H1 (cell line): ENCODE data around the gene USH1G. TPM values are rescaled to one million over a fixed set of nuclear protein-coding genes. Genes with fewer than 3 reads are reported as not detected.

ENCODE experiments used
- CTCF ChIA-PET: fragments of 300-600 bp; sonication (Branson Sonifier 250); formaldehyde crosslinking; loops from one replicate; lab custom pipeline; 2021; ENCODE audit not compliant: partially characterized antibody; lab: Charles Lee
- POLR2A ChIA-PET: fragments of 300-600 bp; sonication (Branson Sonifier 250); formaldehyde crosslinking; loops from one replicate; lab custom pipeline; 2021; ENCODE audit warnings: inconsistent platforms; ENCODE audit not compliant: partially characterized antibody; lab: Charles Lee
- DNase-seq, 2 experiments: peaks; one replicate each; pipeline versions ENCODE4 v3.0.0 to v3.0.0-alpha.2; 2010 to 2022; ENCODE audit warnings: low spot score in 2 of 2, low read depth in 1 of 2, mixed read lengths in 1 of 2
- FAIRE-seq: peaks from 2 replicates; lab custom pipeline; 2011; peaks lifted over from hg19 to GRCh38; lab: Jason Lieb, UNC
- H2AFZ ChIP-seq: 2 replicates; pipeline ENCODE4 v1.8.1; 2012; ENCODE audit warnings: low read length, inconsistent platforms
- H2AK5ac ChIP-seq: 2 replicates; pipeline ENCODE4 v1.6.1; 2013; ENCODE audit warnings: low read depth, low read length
- H2BK120ac ChIP-seq: replicated peaks from 2 replicates; pipeline ENCODE3; 2013; ENCODE audit warnings: low read depth, low read length, inconsistent platforms
- H2BK12ac ChIP-seq: 2 replicates; pipeline ENCODE4 v1.6.1; 2013; ENCODE audit warnings: low read depth, low read length
- H2BK15ac ChIP-seq: 2 replicates; pipeline ENCODE4 v1.6.1; 2013; ENCODE audit warnings: low read length
- H2BK20ac ChIP-seq: 2 replicates; pipeline ENCODE4 v1.6.1; 2013; ENCODE audit warnings: low read length
- H2BK5ac ChIP-seq: 2 replicates; pipeline ENCODE4 v1.6.1; 2013; ENCODE audit warnings: low read depth, low read length
- H3K14ac ChIP-seq: 2 replicates; pipeline ENCODE4 v1.6.1; 2013; ENCODE audit warnings: inconsistent platforms; ENCODE audit not compliant: insufficient read length
- H3K18ac ChIP-seq: 2 replicates; pipeline ENCODE4 v1.6.1; 2013; ENCODE audit warnings: low read length; ENCODE audit errors: extremely low read depth
- H3K23ac ChIP-seq: 2 replicates; pipeline ENCODE4 v1.6.1; 2013; ENCODE audit warnings: inconsistent platforms; ENCODE audit not compliant: insufficient read length
- H3K23me2 ChIP-seq: 2 replicates; pipeline ENCODE4 v1.6.1; 2013; ENCODE audit warnings: low read depth, low read length
- H3K27ac ChIP-seq: 2 replicates; pipeline ENCODE4 v1.6.1; 2011; ENCODE audit warnings: low read depth, low read length, inconsistent platforms
- H3K27me3 ChIP-seq, 4 experiments: replicated peaks in 1 of 4; 1 replicate in 1 of 4; 2 replicates in 3 of 4; pipeline versions ENCODE4 v1.6.1 to v1.8.1; 2011 to 2013; ENCODE audit warnings: low read length in 3 of 4, mild to moderate bottlenecking in 3 of 4, inconsistent platforms in 2 of 4, mixed read lengths in 2 of 4, moderate library complexity in 1 of 4; ENCODE audit not compliant: control insufficient read depth in 3 of 4, insufficient read depth in 3 of 4; ENCODE audit errors: extremely low read depth in 1 of 4
- H3K36me3 ChIP-seq, 4 experiments: 2 replicates each; pipeline versions ENCODE4 v1.6.1 to v1.8.1; 2011 to 2013; ENCODE audit warnings: mild to moderate bottlenecking in 4 of 4, low read length in 3 of 4, moderate library complexity in 2 of 4, control low read depth in 1 of 4, inconsistent platforms in 1 of 4; ENCODE audit not compliant: insufficient read depth in 4 of 4, control insufficient read depth in 2 of 4
- H3K4ac ChIP-seq: replicated peaks from 2 replicates; pipeline ENCODE3; 2013; ENCODE audit warnings: low read length, low read depth, mixed read lengths, inconsistent platforms; ENCODE audit not compliant: insufficient read length
- H3K4me1 ChIP-seq, 4 experiments: replicated peaks in 1 of 4; 1 replicate in 1 of 4; 2 replicates in 3 of 4; pipeline versions ENCODE4 v1.6.1 to v1.8.1; 2011 to 2013; ENCODE audit warnings: low read length in 3 of 4, inconsistent platforms in 2 of 4, mixed read lengths in 1 of 4; ENCODE audit not compliant: insufficient read depth in 4 of 4, control insufficient read depth in 3 of 4
- H3K4me2 ChIP-seq, 2 experiments: 2 replicates each; pipeline versions ENCODE4 v1.6.1 to v1.8.1; 2011 to 2013; ENCODE audit warnings: low read depth in 2 of 2, low read length in 2 of 2, control low read depth in 1 of 2, inconsistent platforms in 1 of 2, mild to moderate bottlenecking in 1 of 2; ENCODE audit not compliant: insufficient read depth in 1 of 2
- H3K4me3 ChIP-seq, 4 experiments: fragments of 200-600, 300-600 bp in 1 of 4; sonication (generic), shearing (Covaris generic), sonication (Bioruptor Twin) in 1 of 4; 2 replicates each; pipeline versions ENCODE4 v1.5.1 to v1.8.1; 2011 to 2016; ENCODE audit warnings: low read length in 4 of 4, low read depth in 3 of 4, control low read depth in 2 of 4, inconsistent platforms in 2 of 4, mild to moderate bottlenecking in 2 of 4, mixed read lengths in 1 of 4, moderate library complexity in 1 of 4; ENCODE audit not compliant: insufficient read depth in 2 of 4; ENCODE audit errors: extremely low read depth in 1 of 4
- H3K56ac ChIP-seq: replicated peaks from 2 replicates; pipeline ENCODE3; 2013; ENCODE audit warnings: low read depth, mild to moderate bottlenecking, mixed read lengths, low read length, inconsistent platforms; ENCODE audit not compliant: insufficient read length
- H3K79me1 ChIP-seq: 2 replicates; pipeline ENCODE4 v1.6.1; 2013; ENCODE audit warnings: low read depth, low read length, control low read depth
- H3K79me2 ChIP-seq, 2 experiments: 2 replicates each; pipeline versions ENCODE4 v1.6.1 to v1.8.1; 2012 to 2013; ENCODE audit warnings: low read length in 2 of 2, mild to moderate bottlenecking in 2 of 2, inconsistent platforms in 1 of 2; ENCODE audit not compliant: insufficient read depth in 2 of 2, control insufficient read depth in 1 of 2
- H3K9ac ChIP-seq, 4 experiments: replicated peaks in 1 of 4; 1 replicate in 1 of 4; 2 replicates in 3 of 4; pipeline versions ENCODE4 v1.6.1 to v1.8.1; 2011 to 2013; ENCODE audit warnings: low read depth in 3 of 4, low read length in 3 of 4, control low read depth in 2 of 4, mild to moderate bottlenecking in 2 of 4, moderate library complexity in 2 of 4, inconsistent platforms in 1 of 4; ENCODE audit errors: extremely low read depth in 1 of 4
- H3K9me3 ChIP-seq, 2 experiments: 2 replicates each; pipeline versions ENCODE4 v1.6.1 to v1.8.1; 2012 to 2013; ENCODE audit warnings: mild to moderate bottlenecking in 2 of 2, moderate library complexity in 2 of 2, control low read depth in 1 of 2, inconsistent platforms in 1 of 2, low read depth in 1 of 2, low read length in 1 of 2, mixed read lengths in 1 of 2; ENCODE audit not compliant: insufficient read depth in 2 of 2
- H4K20me1 ChIP-seq, 2 experiments: replicated peaks in 1 of 2; 2 replicates each; pipeline versions ENCODE3 to v1.8.1; 2011 to 2013; ENCODE audit warnings: inconsistent platforms in 2 of 2, low read length in 2 of 2, mild to moderate bottlenecking in 1 of 2; ENCODE audit not compliant: insufficient read depth in 2 of 2, control insufficient read depth in 1 of 2
- H4K5ac ChIP-seq: 2 replicates; pipeline ENCODE4 v1.6.1; 2013; ENCODE audit warnings: low read length, low read depth, mixed read lengths, inconsistent platforms; ENCODE audit not compliant: insufficient read length
- H4K8ac ChIP-seq: 2 replicates; pipeline ENCODE4 v1.8.0; 2013; ENCODE audit warnings: mild to moderate bottlenecking, moderate library complexity, low read length, inconsistent platforms; ENCODE audit not compliant: insufficient read depth; ENCODE audit errors: extremely low read depth
- H4K91ac ChIP-seq: replicated peaks from 2 replicates; pipeline ENCODE3; 2013; ENCODE audit warnings: low read length, mixed read lengths, inconsistent platforms; ENCODE audit not compliant: insufficient read length
- EP300 ChIP-seq, 2 experiments: IDR thresholded peaks; 1 replicate in 1 of 2; 2 replicates in 1 of 2; pipeline ENCODE4 v1.6.1; 2011 to 2012; ENCODE audit warnings: low read depth in 2 of 2, low read length in 2 of 2, mild to moderate bottlenecking in 2 of 2, borderline replicate concordance in 1 of 2, inconsistent platforms in 1 of 2, moderate library complexity in 1 of 2
- SIRT6 ChIP-seq: IDR thresholded peaks from one replicate; pipeline ENCODE4 v1.7.1; 2012; ENCODE audit warnings: low read length, inconsistent platforms
- SP4 ChIP-seq: IDR thresholded peaks from 2 replicates; pipeline ENCODE4 v1.6.1; 2012; ENCODE audit warnings: low read length, inconsistent platforms
- TAF7 ChIP-seq: optimal IDR thresholded peaks from 2 replicates; pipeline ENCODE3; 2011; ENCODE audit warnings: low read depth, mild to moderate bottlenecking, inconsistent platforms, low read length, moderate library complexity, borderline replicate concordance
- WGBS, 2 experiments: shearing (Covaris generic) in 1 of 2; methylation state at CpG; one replicate each; pipeline versions ENCODE4 v1.1.6 to v1.1.7; 2013 to 2015; ENCODE audit warnings: low lambda C conversion rate in 2 of 2, mixed read lengths in 2 of 2, inconsistent platforms in 1 of 2, low coverage in 1 of 2, missing lambda C conversion rate in 1 of 2; ENCODE audit not compliant: insufficient replicate concordance in 2 of 2, insufficient coverage in 1 of 2, insufficient read length in 1 of 2; ENCODE audit errors: extremely low coverage in 1 of 2, missing lambda C conversion rate in 1 of 2; 5-methylcytosine and 5-hydroxymethylcytosine counted together
- polyA plus RNA-seq, 7 experiments: library from polyadenylated mRNA; depleted of rRNA in 3 of 7; stranded (reverse) in 5 of 7; unstranded in 2 of 7; fragments of >200 nt in 5 of 7; fragments of 200-250 nt in 2 of 7; gene quantifications; 1 replicate in 5 of 7; 2 replicates in 1 of 7; 4 replicates in 1 of 7; pipeline versions ENCODE4 v1.2.1 to v1.2.3, GENCODE V29; 2011 to 2013; ENCODE audit warnings: missing spikeins in 2 of 7, mixed read lengths in 2 of 7
- total RNA-seq: library from RNA; stranded (reverse); fragmentation: NEBNext Ultra II Directional; extraction: Animal tissue kit (Norgen Biotek cat#: 25700); gene quantifications from 2 replicates; pipeline ENCODE4 v1.2.1, GENCODE V29; 2021

USH1G gene
- total and polyA plus RNA-seq, 2 of the 8 experiments (the other 6 are each of a cell fraction or from before 2014, with no cell fraction given), result 1.6 to 4.3 TPM

DNA sequence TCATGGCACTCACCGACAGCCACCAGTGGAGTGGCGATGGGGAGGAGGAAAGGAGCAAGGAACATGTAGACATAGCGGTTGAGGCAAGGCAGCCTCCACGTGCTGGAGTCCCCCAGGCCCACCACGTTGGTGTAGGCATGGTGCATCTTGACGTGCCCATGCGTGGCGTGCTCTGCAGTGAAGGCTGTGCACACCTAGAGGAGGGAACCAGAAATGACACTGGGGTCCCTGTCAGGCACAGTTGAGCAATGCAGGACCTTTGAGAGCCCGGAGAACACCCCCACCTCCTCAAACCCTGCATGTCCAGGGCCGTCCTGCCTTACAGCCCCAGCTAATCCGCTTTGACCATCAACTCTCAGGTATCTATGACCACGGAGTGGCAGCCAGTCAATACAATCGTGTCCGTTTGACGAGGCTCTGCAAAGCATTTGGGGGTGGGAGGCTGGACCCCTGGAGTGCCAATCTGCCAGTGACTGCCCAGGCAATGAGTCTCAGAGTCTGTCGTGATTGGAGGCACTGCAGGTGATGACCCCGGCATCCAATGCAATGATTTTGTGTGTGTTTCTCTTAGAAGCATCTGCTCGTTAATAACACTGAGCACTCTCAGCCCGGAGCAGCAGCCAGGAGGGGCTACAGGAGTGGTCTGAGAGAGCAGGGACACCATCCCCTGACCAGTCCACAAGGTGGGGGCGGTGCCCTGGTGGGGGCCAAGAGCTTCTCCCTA lies 40.4 kb downstream of the USH1G start:
- WGBS, 2 experiments, result 82% methylated on average over 20 of the region's 20 CpGs; no CpG with 5 or more reads in 1 of the 2 experiments
- H2BK12ac ChIP-seq, result peak overlapping the region; percentile 80; the same call in 1 of the 2 replicates
- CTCF ChIA-PET, result interaction anchor here (1.0 to 81.0 kb wide), 5 partner anchors 12 to 75 kb away, joined by 3 to 2981 read pairs (median 13); partner anchors contain the start of genes GRIN2C and NAT9
- TF ChIP-seq TAF7 (no peak), EP300 (IDR thresholded peaks at IDR 0.05; ENCODE audit: borderline replicate concordance in 1 of 2, low read depth in 2 of 2, low read length in 2 of 2) (no peak), SP4 (no peak), SIRT6 (no peak)

More for the DNA sequence above, 40.4 kb downstream of the USH1G start:
- Histone ChIP-seq H3K4me3 (no peak overlapping the region), H3K79me1 (no peaks in the 10 kb centered on the region), H2BK120ac (no peak overlapping the region), H4K91ac (peak overlapping the region; percentile 22), H3K9ac (no peak overlapping the region), H2AK5ac (peak overlapping the region; percentile 91), H3K4me2 (no peak overlapping the region), H3K23ac (no peak overlapping the region), H3K27ac (no peak overlapping the region), H3K56ac (no peak overlapping the region), H2BK5ac (peak overlapping the region; percentile 52; the same call in 1 of the 2 replicates), H2BK15ac (peak overlapping the region; percentile 95), H3K9me3 (no peaks in the 10 kb centered on the region), H4K8ac (peak overlapping the region; percentile 45), H2AFZ (no peak overlapping the region), H4K20me1 (no peaks in the 10 kb centered on the region), H3K18ac (no peak overlapping the region; the same call in 1 of the 2 replicates), H3K27me3 (peaks cover 0 to 2% (median 0%) of the 10 kb centered on the region in 4 experiments; a peak in 2 of 7 replicates), H4K5ac (no peak overlapping the region), H3K14ac (no peak overlapping the region), H3K36me3 (no peaks in the 10 kb centered on the region), H2BK20ac (peak overlapping the region; percentile 72; the same call in 1 of the 2 replicates), H3K23me2 (no peaks in the 10 kb centered on the region), H3K4ac (no peak overlapping the region), H3K79me2 (no peaks in the 10 kb centered on the region), H3K4me1 (peaks cover 3 to 8% (median 5%) of the 10 kb centered on the region in 4 experiments; a peak in 6 of 7 replicates)
- FAIRE-seq (no peak), DNase-seq (no peak)
- POLR2A ChIA-PET, result interaction anchor here (1.5 to 2.3 kb wide), 2 partner anchors 9 to 11 kb away, joined by 3 to 12 read pairs; partner anchors contain the start of genes FADS6 and FDXR
